ENCODE results near the gene CMTM6.
"Not testable (repeated sequence)": the region's sequence is repeated elsewhere in the genome, so short reads cannot be mapped to it uniquely, and the experiment has no call there.

CMTM6 gene

DNA sequence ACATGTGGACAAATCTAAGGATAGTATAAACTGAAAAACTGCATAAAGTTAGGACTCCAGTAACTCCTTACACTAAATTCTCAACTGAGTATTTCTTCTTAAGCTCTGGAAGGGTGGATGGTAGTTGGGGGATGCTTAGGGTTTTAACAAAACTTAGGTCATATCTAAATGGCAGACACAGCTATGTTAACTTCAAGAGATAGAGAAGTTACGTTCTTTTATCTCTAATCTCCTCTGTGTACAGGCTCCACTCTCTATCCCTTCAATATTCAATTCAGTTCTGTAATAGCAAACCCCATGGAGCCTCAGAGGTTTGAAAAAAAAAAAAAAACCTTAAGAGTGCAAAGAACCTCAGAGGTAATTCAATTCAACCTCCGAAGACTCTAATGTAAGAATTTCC, 3.1 kb downstream of the CMTM6 start:
- no peak for DNase-seq (ENCODE audit: low read depth in 3 of 3)

DNA sequence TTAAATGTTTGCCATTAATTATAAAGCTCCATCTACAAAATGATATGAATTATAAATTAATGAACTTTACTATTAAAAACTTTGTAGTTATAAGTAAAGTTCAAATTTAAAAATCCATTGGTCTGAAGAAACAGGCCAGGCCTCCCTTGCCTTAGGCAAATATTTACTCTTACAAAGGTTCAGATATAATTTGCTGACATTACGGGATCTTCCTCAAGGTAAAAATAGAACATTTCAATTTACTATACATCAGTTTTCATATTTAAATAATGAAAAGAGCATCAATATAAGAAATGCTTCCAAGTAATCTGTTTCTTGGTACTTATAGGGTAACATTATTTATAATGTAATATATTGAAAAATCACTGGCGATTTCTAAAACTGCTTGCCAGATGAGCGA, 3.7 kb downstream of the CMTM6 start:
- no peak for DNase-seq (ENCODE audit: low read depth in 3 of 3)

DNA sequence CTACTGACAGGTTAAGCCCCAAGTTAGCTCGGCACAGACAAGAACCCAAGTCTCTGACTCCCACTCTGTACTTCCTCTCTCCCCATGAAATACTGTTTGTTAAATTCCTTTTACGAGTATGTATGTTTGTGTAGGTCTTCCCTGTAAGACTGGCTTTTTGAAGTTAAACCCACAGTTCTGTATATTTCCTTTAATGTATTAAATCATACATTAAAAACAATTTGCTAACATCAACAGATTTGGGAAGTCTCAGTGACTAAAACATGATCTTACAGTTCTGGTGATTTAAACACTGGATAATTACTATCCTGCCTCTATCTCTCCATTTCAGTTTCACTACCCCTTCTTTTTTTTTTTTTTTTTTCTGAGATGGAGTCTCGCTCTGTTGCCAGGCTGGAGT, 4.4 kb downstream of the CMTM6 start:
- DNase-seq (ENCODE audit: low read depth in 3 of 3): no peak

- no peak for DNase-seq (ENCODE audit: low read depth in 3 of 3)
These were observed 7.0 kb downstream of the CMTM6 start for GRCh38 chr3:32495609-32496008.

DNA sequence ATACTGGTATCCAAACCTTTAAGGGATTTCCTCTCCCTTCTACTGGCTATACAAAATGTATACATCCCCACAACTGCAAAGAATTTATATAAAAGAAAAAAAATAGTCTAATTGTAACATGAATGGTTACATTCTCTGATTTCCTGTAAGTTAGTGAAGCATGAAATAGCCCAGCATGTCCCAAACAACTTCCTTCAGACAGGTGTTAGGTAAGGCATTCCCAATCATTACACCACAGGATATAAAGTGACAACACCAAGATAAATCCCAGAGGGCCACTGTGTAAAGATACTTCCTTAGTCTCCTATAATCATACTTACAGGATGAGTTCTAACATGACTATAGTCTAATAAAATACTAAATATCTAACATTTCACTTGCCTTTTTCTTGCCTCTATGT, 7.6 kb downstream of the CMTM6 start:
- DNase-seq (ENCODE audit: low read depth in 3 of 3): no peak

DNA sequence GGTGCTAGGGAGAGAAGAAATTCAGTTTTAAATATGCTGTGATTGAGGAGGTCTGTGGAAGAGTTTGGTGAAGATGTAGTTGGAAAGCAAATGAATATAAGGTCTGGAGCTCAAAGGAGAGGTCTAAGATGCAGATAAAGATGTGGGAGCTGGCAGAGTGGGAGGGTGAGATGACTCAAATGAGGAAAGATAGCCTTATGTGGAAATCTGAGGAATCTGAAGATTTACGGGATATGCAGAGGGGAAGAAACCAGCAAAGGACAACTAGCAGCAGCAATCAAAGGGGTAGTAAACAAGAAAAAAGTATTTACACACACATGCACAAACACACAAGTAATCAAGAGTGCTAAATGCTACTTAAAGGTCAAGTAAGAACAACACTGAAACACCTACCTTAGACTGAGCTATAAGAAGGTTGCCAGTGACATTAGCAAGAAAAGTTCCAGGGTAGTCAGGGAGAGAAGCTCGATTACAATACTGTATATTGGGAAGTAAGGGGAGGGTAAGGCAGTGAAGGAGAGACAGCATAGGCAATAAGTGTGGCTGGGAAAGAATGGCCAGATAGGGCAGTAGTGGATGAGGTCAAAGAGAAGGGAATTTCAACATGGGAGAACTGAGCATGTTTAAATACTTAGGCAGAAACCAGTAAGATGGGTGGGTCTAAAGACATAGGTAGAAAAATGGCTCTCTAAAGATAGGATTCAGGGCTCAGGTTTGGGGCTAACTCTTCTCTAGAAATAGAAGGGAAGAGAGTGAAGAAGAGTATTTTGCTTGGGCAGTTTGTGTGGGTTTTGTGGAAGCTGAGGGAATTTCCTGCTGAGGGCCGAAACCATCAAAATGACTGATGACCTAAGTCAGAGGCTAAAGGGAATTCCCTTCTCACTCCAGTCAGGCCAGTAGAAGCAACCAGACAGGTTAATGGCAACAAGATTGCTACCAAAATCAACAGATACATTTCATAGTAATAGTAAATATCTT, 8.9 kb downstream of the CMTM6 start:
- no peak for DNase-seq (ENCODE audit: low read depth in 3 of 3)

DNA sequence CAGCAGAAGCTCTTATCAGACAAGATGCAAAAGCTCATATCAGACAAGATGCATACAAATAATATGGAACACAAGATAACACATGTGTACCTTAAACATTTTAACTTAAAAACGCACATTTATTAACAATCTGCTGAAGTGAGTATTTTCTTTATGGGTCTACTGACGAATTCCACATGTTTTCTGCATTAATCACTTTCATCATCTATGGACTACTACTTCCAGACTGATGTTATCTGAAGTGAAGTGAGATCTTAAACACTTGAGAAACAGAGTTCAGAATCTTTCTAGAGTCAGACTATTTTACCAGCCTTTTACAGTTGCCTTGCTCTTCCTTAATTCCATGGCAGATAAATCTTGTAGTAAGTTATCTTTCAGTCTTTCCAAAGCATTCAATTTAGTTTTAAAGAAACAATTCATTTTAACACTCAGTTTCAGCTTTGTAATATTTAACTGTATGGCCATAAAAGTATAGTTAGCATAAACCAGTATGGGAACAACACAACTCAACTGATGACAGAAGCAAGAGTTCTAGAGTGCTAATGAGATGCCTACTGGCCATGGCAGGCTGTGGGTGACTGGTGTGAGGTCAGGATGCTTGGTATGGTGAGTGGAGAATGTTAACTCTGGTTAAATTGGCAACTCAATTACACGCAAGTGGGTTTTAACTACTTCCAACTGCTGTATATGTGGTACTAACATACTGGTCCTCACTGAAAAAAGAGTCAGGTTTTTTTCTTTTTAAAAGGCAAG, 9.8 kb downstream of the CMTM6 start:
- no peak for DNase-seq (ENCODE audit: low read depth in 3 of 3)

DNA sequence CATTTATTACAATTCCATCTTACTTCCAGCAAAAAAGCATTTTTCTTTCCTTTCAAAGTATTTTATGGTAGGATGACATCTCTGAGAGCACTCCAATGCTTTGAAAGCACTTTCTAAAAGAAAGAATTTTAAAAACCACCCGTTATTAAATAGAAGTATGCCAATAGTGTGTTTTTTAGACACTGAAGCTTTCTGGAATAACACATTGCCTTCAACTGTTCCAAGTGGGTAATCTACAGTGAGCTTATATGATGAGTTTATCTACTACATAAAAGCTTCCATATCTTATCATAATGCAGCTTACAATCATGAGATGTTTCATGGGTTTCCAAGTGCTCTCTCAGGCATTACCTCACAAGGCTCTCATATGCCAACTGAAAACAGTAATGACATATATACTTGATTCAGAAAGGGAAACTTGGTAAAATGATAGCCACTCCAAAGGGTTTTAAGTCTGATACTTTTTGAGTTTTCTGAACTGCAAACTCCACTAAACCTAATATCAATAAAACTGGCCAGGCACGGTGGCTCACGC, 14.1 kb downstream of the CMTM6 start:
- no peak for DNase-seq (ENCODE audit: low read depth in 3 of 3)

DNA sequence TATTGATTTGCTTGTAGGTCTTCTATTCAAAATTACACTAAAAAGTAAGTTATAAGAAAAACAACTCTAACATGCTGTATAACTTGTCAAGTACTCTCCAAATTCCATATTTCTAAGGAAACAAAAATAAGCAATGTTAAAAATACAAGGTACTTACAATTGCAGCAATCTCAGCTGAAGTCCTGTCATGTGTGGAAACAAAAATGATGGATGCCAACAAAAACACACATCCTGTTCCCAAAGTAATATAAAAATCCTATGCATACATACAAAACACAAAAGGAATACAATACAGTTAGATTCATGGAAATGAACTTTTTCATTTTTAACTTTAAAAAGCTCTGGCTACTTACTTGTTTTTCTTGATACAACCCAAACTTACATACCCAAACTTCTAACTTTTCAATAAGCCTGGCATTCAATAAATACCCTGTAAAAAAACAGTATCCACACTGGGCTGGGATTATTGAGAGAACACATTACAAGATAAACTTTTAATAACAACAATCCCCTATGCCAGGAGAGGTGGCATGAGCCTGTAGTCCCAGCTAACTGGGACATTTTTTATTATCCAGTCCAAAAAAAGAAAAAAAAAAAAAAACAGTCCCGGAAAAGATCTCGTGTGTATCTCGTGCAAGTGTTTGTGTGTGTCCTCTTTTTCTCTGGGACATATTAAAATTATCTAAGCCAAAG, 14.7 kb downstream of the CMTM6 start:
- DNase-seq (ENCODE audit: low read depth in 3 of 3): no peak

DNA sequence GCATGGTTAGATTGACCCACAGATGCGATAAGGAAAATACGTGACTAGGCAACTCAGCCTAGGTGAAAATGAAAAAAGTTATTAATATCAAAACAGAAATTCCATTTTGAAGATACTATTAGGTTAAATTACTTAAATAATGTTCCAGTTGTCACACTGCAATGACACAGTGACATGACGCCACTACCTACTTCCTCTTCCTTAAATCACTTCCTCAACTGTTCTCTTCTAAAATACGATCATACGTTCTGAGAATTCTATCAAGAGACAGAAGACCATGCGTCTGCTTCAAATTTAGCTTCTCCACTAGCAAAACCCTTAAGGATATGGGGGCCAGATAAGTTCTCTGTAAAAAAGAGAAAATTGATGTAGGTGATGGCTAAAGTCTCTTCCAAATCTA, 18.2 kb downstream of the CMTM6 start:
- DNase-seq (ENCODE audit: low read depth in 3 of 3): no peak

DNA sequence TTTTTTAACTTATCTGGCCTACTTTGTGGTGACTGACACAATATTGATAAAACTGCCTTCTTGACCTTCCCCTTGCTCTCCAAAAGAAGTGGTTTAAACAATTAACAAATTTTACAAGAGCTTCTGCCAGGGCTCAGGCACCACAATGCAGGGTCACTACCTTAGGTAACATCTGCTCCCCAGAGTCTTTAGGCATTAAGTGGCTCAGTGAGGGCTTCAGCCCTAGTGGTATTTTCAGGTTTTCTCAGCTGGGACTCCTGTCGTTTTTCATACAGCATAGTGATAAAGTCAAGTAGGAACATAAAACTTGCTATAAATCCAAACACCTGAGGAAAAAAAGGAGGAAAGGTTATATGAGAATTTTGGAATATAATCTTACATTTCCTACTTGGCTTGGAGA, 18.9 kb downstream of the CMTM6 start:
- no peak for DNase-seq (ENCODE audit: low read depth in 3 of 3)

- no peak for DNase-seq (ENCODE audit: low read depth in 3 of 3)
These were observed 20.0 kb downstream of the CMTM6 start for GRCh38 chr3:32482693-32483092.

GRCh38 chr3:32481791-32482631, 20.6 kb downstream of the CMTM6 start:
- no peak for DNase-seq (ENCODE audit: low read depth in 3 of 3)

- no peak for DNase-seq (ENCODE audit: low read depth in 3 of 3)
These were observed 22.0 kb downstream of the CMTM6 start for GRCh38 chr3:32480604-32481003.

DNA sequence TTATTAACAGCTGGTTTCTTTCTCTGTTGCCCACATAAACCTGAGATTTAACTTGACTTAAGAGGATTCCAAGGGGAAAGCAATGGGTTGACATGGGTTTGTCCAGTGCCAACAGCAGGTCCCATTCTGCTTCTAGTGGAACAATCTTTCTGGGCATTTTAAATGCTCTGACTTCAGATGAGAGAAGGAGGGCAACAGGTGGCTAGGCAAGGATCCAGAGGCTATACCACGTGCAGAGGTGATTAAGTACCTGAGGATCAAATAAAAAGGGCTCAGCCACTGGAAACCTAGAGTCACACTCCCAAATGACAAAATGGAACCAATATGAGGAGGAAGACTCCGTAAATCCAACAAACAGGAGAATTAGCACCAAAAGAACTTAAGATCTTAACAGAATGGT, 28.5 kb downstream of the CMTM6 start:
- no peak for DNase-seq (ENCODE audit: low read depth in 3 of 3)

- not testable (repeated sequence) for DNase-seq (ENCODE audit: low read depth in 3 of 3)
These were observed 30.5 kb downstream of the CMTM6 start for GRCh38 chr3:32472151-32472550.

DNA sequence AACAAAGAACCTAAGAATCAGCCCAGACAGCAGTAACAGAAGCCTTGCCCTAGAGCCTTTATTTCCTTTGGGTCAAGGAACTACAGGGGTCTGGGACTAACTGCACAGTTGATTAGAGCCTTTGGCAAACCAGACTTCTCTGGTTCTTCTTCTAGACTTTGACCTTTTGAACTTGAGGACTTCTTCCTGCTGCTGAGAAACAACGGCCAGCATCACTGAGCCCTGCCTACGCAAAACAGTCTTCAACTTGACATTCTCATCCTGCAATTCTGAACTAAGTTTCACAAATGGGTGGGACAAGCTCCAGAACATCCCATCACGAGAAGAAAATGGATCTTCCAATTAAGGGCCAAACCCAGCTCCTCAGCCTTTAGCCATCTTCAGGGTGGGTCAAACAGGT, 31.4 kb downstream of the CMTM6 start:
- no peak for DNase-seq (ENCODE audit: low read depth in 3 of 3)

DNA sequence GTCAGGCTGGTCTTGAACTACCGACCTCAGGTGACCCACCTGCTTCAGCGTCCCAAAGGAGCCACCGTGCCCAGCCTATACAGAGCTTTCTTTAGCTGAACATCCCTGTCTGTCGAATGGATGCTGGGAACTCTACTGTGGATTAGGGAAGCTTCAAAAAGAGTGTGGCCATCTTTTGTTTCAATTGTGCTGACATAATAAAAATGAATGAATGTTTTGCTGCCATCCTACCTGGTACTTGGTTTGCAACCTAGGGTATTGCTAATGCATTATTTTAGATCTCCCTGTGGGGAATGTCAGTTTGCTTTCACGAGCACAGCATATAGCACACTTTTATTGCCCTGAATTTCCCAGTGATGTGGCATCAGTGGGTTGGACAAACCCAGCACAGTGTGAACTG, 32.3 kb downstream of the CMTM6 start:
- DNase-seq (ENCODE audit: low read depth in 3 of 3): no peak

DNA sequence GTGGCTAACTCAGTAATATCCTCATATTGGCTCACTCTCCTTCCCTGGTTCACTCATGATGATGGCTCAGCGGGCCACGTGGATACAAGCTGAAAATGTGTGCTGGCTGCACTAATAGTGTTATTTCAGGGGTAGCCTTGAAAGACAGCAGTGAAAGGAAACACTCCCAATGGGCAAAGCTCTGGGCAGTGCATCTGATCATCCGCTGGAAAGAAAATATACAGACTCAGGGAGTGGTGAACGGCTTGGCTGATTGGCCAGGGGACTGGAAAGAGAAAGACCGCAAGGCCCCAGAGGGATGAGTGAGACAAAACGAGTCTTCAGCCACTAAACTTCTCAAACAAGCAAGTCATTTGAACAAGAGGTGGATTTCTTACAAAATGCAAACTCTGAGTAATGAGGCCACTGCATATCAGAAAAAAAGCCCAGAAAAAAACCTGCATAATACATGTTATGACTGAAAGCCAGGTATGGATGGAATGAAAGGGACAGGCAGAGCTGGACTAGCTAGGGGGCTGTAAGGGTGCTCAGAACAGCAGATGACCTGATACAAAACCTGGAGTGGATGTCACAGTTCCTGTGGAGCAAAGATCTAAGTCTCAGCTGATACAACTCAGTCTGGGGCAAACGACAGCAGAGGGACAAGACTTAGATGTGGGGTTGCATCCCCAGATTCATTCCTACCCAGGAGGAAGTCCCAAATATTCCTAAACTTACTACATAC, 33.3 kb downstream of the CMTM6 start:
- DNase-seq (ENCODE audit: low read depth in 3 of 3): no peak

- peak; percentile 52 to 62 (median 55) for DNase-seq (ENCODE audit: low read depth in 3 of 3)
These were observed 35.1 kb downstream of the CMTM6 start for GRCh38 chr3:32467333-32468070.
